SU-DHL-6 (cell line): ENCODE measurements around the gene PTPRN2.

Source experiments
- H2AFZ ChIP-seq: fragments of 200-600 bp; sonication (generic); 2 replicates; pipeline ENCODE4 v1.6.1; 2014; ENCODE audit warnings: low read depth, mild to moderate bottlenecking, moderate library complexity, mixed read lengths, antibody characterized with exemption, low read length; ENCODE audit not compliant: severe bottlenecking
- H3F3A ChIP-seq: fragments of 200-600 bp; shearing (Covaris generic); 2 replicates; pipeline ENCODE4 v1.6.0; 2016; ENCODE audit warnings: antibody characterized with exemption, mild to moderate bottlenecking; ENCODE audit not compliant: insufficient read depth
- H3K27ac ChIP-seq: fragments of 200-600 bp; sonication (generic); 2 replicates; pipeline ENCODE4 v1.5.1; 2016; ENCODE audit warnings: low read depth, mild to moderate bottlenecking, low read length, moderate library complexity, mixed read lengths
- H3K27me3 ChIP-seq: fragments of 200-600 bp; sonication (generic), shearing (Covaris generic); 2 replicates; pipeline ENCODE4 v1.6.0; 2014; ENCODE audit warnings: mild to moderate bottlenecking, low read length
- H3K36me3 ChIP-seq: fragments of 200-600 bp; sonication (generic); 2 replicates; pipeline ENCODE4 v1.6.1; 2014; ENCODE audit warnings: mild to moderate bottlenecking, low read length, mixed read lengths
- H3K4me2 ChIP-seq: fragments of 300-600, 200-600 bp; shearing (Covaris generic), sonication (generic); 2 replicates; pipeline ENCODE4 v1.6.0; 2014; ENCODE audit warnings: low read length, low read depth, mild to moderate bottlenecking; ENCODE audit not compliant: poor library complexity, severe bottlenecking
- H3K4me3 ChIP-seq: fragments of 200-600 bp; sonication (generic); 2 replicates; pipeline ENCODE4 v1.5.1; 2014; ENCODE audit warnings: antibody characterized with exemption, low read length, mild to moderate bottlenecking, mixed read lengths; ENCODE audit not compliant: insufficient read depth, poor library complexity, severe bottlenecking
- H3K79me2 ChIP-seq: fragments of 200-600 bp; sonication (generic); 2 replicates; pipeline ENCODE4 v1.6.1; 2014; ENCODE audit warnings: mild to moderate bottlenecking, low read length, moderate library complexity; ENCODE audit not compliant: insufficient read depth
- H3K9ac ChIP-seq: fragments of 200-600 bp; sonication (generic); 2 replicates; pipeline ENCODE4 v1.7.0; 2014; ENCODE audit warnings: mild to moderate bottlenecking, low read length
- H3K9me2 ChIP-seq: fragments of 200-600 bp; sonication (generic); replicated peaks from 2 replicates; pipeline ENCODE4 v1.6.1; 2014; ENCODE audit warnings: low read length; ENCODE audit not compliant: insufficient read depth
- H3K9me3 ChIP-seq: fragments of 200-600 bp; sonication (generic); 2 replicates; pipeline ENCODE4 v1.6.1; 2014; ENCODE audit warnings: low read length, mixed read lengths; ENCODE audit not compliant: insufficient read depth
- H4K20me1 ChIP-seq: fragments of 200-600 bp; sonication (generic); 2 replicates; pipeline ENCODE4 v1.6.1; 2014; ENCODE audit warnings: low read depth, mild to moderate bottlenecking, antibody characterized with exemption, low read length, moderate library complexity, mixed read lengths
- CTCF ChIP-seq: fragments of 200-600 bp; sonication (generic); IDR thresholded peaks from one replicate; pipeline ENCODE4 v1.5.1; 2017; ENCODE audit warnings: antibody characterized with exemption, mild to moderate bottlenecking, low read length, moderate library complexity; ENCODE audit not compliant: insufficient read depth, poor library complexity, severe bottlenecking
- EZH2phosphoT487 ChIP-seq: fragments of 200-600 bp; sonication (generic), shearing (Covaris generic); conservative IDR thresholded peaks from 2 replicates; pipeline ENCODE4 v1.6.1; 2018; ENCODE audit warnings: mild to moderate bottlenecking, antibody characterized with exemption, low read length, moderate library complexity, mixed read lengths

PTPRN2 gene

DNA sequence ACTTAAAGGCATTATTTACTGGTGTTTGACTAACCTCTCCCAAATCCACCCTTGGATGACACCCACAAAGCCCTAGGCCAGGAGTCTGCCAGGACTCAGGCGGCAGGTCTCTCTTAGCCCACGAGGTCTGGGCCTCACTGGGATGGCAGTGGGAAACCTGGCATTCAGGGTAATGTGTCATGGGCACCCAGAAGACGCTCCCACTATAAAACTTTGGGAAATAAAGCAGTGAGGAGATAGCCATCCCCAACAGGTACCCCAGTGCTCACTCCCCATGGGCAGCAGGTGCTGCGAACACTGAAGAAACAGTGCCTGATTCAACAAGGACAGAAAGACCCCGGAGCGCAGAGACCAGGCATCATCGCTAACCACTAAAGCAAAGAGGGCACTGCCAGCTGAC lies 14.4 kb upstream of the PTPRN2 start:
- H3K27me3 ChIP-seq = no peaks in the 10 kb centered on the region
- no peaks in the 10 kb centered on the region for H4K20me1 ChIP-seq
- no peak overlapping the region for H3K27ac ChIP-seq
- no peaks in the 10 kb centered on the region for H3K79me2 ChIP-seq
- H3F3A ChIP-seq = no peaks in the 10 kb centered on the region; the same call in 1 of the 2 replicates
- H3K9ac ChIP-seq = no peak overlapping the region
- H3K36me3 ChIP-seq = no peaks in the 10 kb centered on the region
- no peaks in the 10 kb centered on the region for H3K9me2 ChIP-seq
- no peaks in the 10 kb centered on the region for H3K9me3 ChIP-seq
- no peak overlapping the region for H3K4me3 ChIP-seq
- no peak overlapping the region for H2AFZ ChIP-seq
- TF ChIP-seq CTCF (no peak), EZH2phosphoT487 (no peak)
- H3K4me2 ChIP-seq = no peak overlapping the region

DNA sequence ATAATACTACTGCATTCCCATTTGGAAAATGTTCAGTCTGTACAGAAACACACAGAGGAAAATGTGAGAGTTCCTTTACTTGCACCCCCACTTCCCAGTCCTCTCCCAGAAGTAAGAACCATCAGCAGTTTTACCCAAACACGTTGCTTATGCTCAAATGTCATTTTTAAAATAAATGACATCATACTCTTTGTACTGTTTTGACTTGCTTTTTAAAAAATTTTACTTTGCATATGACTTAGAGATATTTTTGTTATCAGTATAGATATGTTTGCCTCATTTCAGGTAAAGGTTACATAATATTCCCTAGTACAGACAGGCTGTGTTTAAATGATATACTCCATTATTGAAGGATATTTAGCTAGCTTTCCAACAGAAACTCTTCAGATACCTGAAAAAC lies 13.5 kb upstream of the PTPRN2 start:
- no peaks in the 10 kb centered on the region for H3K36me3 ChIP-seq
- H3K4me3 ChIP-seq = no peak overlapping the region
- no peak overlapping the region for H3K9ac ChIP-seq
- no peaks in the 10 kb centered on the region for H3K9me2 ChIP-seq
- no peak for TF ChIP-seq EZH2phosphoT487
- no peak for TF ChIP-seq CTCF
- peaks cover 3% of the 10 kb centered on the region; the same call in 1 of the 2 replicates for H3F3A ChIP-seq
- no peaks in the 10 kb centered on the region for H3K79me2 ChIP-seq
- H3K9me3 ChIP-seq = no peaks in the 10 kb centered on the region
- H2AFZ ChIP-seq = no peak overlapping the region
- no peaks in the 10 kb centered on the region for H3K27me3 ChIP-seq
- no peak overlapping the region for H3K4me2 ChIP-seq
- H3K27ac ChIP-seq = no peak overlapping the region
- H4K20me1 ChIP-seq = no peaks in the 10 kb centered on the region

GRCh38 chr7:158596745-158597144 lies 9.1 kb upstream of the PTPRN2 start:
- Histone ChIP-seq H3K27ac (no peak overlapping the region), H2AFZ (no peak overlapping the region)
- TF ChIP-seq CTCF (no peak), EZH2phosphoT487 (no peak)

GRCh38 chr7:158596309-158596708 lies 8.7 kb upstream of the PTPRN2 start:
- Histone ChIP-seq H3K9me3 (no peaks in the 10 kb centered on the region; the same call in 1 of the 2 replicates), H3K79me2 (no peaks in the 10 kb centered on the region), H3K4me3 (no peak overlapping the region), H3K36me3 (no peaks in the 10 kb centered on the region), H3K27ac (no peak overlapping the region), H3K9ac (no peak overlapping the region), H4K20me1 (no peaks in the 10 kb centered on the region), H3F3A (peaks cover 5% of the 10 kb centered on the region; the same call in 1 of the 2 replicates), H3K4me2 (no peak overlapping the region), H3K9me2 (no peaks in the 10 kb centered on the region), H3K27me3 (no peaks in the 10 kb centered on the region), H2AFZ (no peak overlapping the region)
- TF ChIP-seq EZH2phosphoT487 (no peak), CTCF (no peak)

More at GRCh38 chr7:158596745-158597144, 9.1 kb upstream of the PTPRN2 start:
- Histone ChIP-seq H3K36me3 (no peaks in the 10 kb centered on the region), H3K4me2 (no peak overlapping the region), H3K27me3 (no peaks in the 10 kb centered on the region), H3K79me2 (no peaks in the 10 kb centered on the region), H4K20me1 (no peaks in the 10 kb centered on the region), H3K4me3 (no peak overlapping the region), H3K9me2 (no peaks in the 10 kb centered on the region), H3K9ac (no peak overlapping the region), H3K9me3 (no peaks in the 10 kb centered on the region; the same call in 1 of the 2 replicates), H3F3A (peaks cover 5% of the 10 kb centered on the region; the same call in 1 of the 2 replicates)
